Astrocyte of the hippocampus (primary cell): ENCODE results near the gene ESM1.

Experiments
- DNase-seq: peaks from one replicate; pipeline ENCODE4 v3.0.0; 2011; ENCODE audit warnings: low read depth, low spot score

ESM1 gene

GRCh38 chr5:54986269-54986654 is 869 bp upstream of the ESM1 start:
- DNase-seq: no peak

GRCh38 chr5:54981928-54982327 is 3.5 kb downstream of the ESM1 start:
- no peak for DNase-seq

- DNase-seq: no peak
Measured at GRCh38 chr5:54975701-54976100, 9.7 kb downstream of the ESM1 start.

- peak; percentile 37 for DNase-seq
Measured at GRCh38 chr5:54969856-54970828, 15.3 kb downstream of the ESM1 start.

GRCh38 chr5:54969242-54969641 is 16.2 kb downstream of the ESM1 start:
- no peak for DNase-seq

GRCh38 chr5:54965806-54966205 is 19.6 kb downstream of the ESM1 start:
- DNase-seq: peak; percentile 7

GRCh38 chr5:54964405-54964804 is 21.0 kb downstream of the ESM1 start:
- no peak for DNase-seq

- DNase-seq: peak; percentile 18
Measured at GRCh38 chr5:54959673-54960418, 25.5 kb downstream of the ESM1 start.

- DNase-seq: no peak
Measured at GRCh38 chr5:54956922-54957321, 28.5 kb downstream of the ESM1 start.

GRCh38 chr5:54947187-54947586 is 38.2 kb downstream of the ESM1 start:
- no peak for DNase-seq

GRCh38 chr5:54946306-54946819 is 39.0 kb downstream of the ESM1 start:
- DNase-seq: no peak

- DNase-seq: peak; percentile 51
Measured at GRCh38 chr5:54944364-54944763, 41.0 kb downstream of the ESM1 start.

- no peak for DNase-seq
Measured at GRCh38 chr5:54942064-54942778, 43.2 kb downstream of the ESM1 start.

GRCh38 chr5:54936201-54936600 is 49.2 kb downstream of the ESM1 start:
- no peak for DNase-seq

GRCh38 chr5:54932789-54933188 is 52.6 kb downstream of the ESM1 start:
- no peak for DNase-seq

GRCh38 chr5:54930736-54931135 is 54.7 kb downstream of the ESM1 start:
- DNase-seq: no peak
